Activated CD8-positive, alpha-beta T cell treated with anti-CD3 and anti-CD28 coated beads, Interleukin-2, amount 10 ng/mL, durations not matched to agents 7 days and 5 days (primary cell): Measurements from ENCODE around the gene MMP2. TPM values are rescaled to one million over a fixed set of nuclear protein-coding genes. Genes with fewer than 3 reads are reported as not detected.

ENCODE experiments used
- ATAC-seq: fragments of 150-1000 bp; cut with Tn5 transposase; one replicate; pipeline ENCODE4 v1.10.0; 2021; ENCODE audit warnings: moderate library complexity
- CTCF ChIA-PET: fragments of 350-600 bp; sonication (Branson Sonifier 250); formaldehyde crosslinking; loops from one replicate; lab custom pipeline; 2021; ENCODE audit warnings: antibody characterized with exemption; lab: Charles Lee
- POLR2A ChIA-PET: fragments of 350-600 bp; sonication (Branson Sonifier 250); formaldehyde crosslinking; loops from one replicate; lab custom pipeline; 2021; ENCODE audit warnings: antibody characterized with exemption; lab: Charles Lee
- DNase-seq: peaks from one replicate; pipeline ENCODE4 v3.0.0-alpha.2; 2020
- H3K27ac Mint-ChIP-seq: one replicate; pipeline ENCODE4 v1.8.0; 2021; ENCODE audit warnings: mild to moderate bottlenecking, mixed read lengths
- H3K27me3 Mint-ChIP-seq: one replicate; pipeline ENCODE4 v1.8.0; 2021; ENCODE audit warnings: low read depth, mixed read lengths
- H3K36me3 Mint-ChIP-seq: one replicate; pipeline ENCODE4 v1.8.0; 2021; ENCODE audit warnings: low read depth, mixed read lengths
- H3K4me1 Mint-ChIP-seq: one replicate; pipeline ENCODE4 v1.8.0; 2021; ENCODE audit warnings: low read depth, mixed read lengths
- H3K4me3 Mint-ChIP-seq: one replicate; pipeline ENCODE4 v1.8.0; 2021; ENCODE audit warnings: mild to moderate bottlenecking, mixed read lengths
- H3K9me3 Mint-ChIP-seq: one replicate; pipeline ENCODE4 v1.8.0; 2022; ENCODE audit warnings: mixed read lengths; ENCODE audit not compliant: insufficient read depth
- total RNA-seq, 2 experiments: library from RNA; stranded (reverse); gene quantifications; one replicate each; pipeline ENCODE4 v1.2.3, GENCODE V29; 2021

Gene MMP2
- total RNA-seq, 2 experiments from 2014 or later: not detected

DNA sequence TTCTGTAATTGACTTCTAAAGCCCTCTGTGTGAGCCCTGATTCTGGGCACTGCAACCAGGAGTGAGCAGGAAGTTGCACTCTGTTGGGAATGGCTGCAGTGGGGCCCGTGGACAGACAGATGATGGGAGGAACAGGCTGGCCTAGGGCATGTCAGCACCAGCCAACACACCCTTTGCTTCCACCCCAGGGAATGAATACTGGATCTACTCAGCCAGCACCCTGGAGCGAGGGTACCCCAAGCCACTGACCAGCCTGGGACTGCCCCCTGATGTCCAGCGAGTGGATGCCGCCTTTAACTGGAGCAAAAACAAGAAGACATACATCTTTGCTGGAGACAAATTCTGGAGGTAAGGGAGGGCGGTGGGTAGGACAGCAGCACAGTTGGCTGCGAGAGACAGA lies 19.1 kb downstream of the MMP2 start:
- no peak for ATAC-seq

GRCh38 chr16:55499281-55499680 lies 20.3 kb downstream of the MMP2 start:
- peaks cover 2% of the 10 kb centered on the region for H3K27me3 Mint-ChIP-seq
- no peak for DNase-seq
- CTCF ChIA-PET: interaction anchor here (1.0 kb wide), 1 partner anchor 34 kb away, joined by 3 read pairs; no protein-coding TSS in a partner anchor
- no peaks in the 10 kb centered on the region for H3K9me3 Mint-ChIP-seq
- H3K4me1 Mint-ChIP-seq: peaks cover 23% of the 10 kb centered on the region
- no peaks in the 10 kb centered on the region for H3K36me3 Mint-ChIP-seq
- POLR2A ChIA-PET: interaction anchor here (0.7 kb wide), 1 partner anchor 1506 kb away, joined by 3 read pairs; no protein-coding TSS in a partner anchor
- no peak overlapping the region for H3K27ac Mint-ChIP-seq
- H3K4me3 Mint-ChIP-seq: no peak overlapping the region
- no peak for ATAC-seq

More for the DNA sequence above, 19.1 kb downstream of the MMP2 start:
- DNase-seq: no peak
- no peak overlapping the region for H3K27ac Mint-ChIP-seq
- ChIA-PET CTCF (no interaction called here), POLR2A (no interaction called here)
- no peaks in the 10 kb centered on the region for H3K36me3 Mint-ChIP-seq
- peaks cover 2% of the 10 kb centered on the region for H3K27me3 Mint-ChIP-seq
- no peak overlapping the region for H3K4me3 Mint-ChIP-seq
- H3K9me3 Mint-ChIP-seq: no peaks in the 10 kb centered on the region
- H3K4me1 Mint-ChIP-seq: peaks cover 23% of the 10 kb centered on the region

DNA sequence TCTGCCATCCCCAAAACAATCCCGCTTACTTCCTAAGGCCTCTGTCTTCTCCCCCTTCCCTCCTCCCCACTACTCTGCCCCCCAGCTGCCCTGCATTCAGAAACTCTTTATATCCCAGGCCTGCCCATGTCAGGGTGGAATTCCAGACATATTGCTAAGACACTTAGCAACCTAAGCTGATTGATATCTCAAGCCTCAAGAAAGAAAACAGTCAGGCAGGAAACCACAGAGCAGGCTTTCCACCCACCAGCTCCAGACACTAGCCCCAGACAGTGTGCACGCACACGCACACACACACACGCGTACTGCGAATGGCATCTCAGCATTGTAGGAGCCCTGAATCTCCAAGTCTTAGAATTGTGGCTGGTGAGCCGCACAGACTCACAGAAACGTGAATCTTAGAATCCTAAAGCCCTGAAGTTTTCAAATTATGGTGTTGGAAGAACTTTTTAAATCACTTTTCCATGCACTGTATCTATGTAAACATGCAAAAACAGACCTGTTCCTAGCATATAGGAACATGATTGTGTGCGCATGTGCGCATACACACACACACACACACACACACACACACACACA lies 21.0 kb downstream of the MMP2 start:
- ChIA-PET POLR2A (no interaction called here), CTCF (interaction anchor here (1.0 kb wide), 1 partner anchor 35 kb away, joined by 3 read pairs; no protein-coding TSS in a partner anchor)
- H3K4me1 Mint-ChIP-seq: peaks cover 23% of the 10 kb centered on the region

GRCh38 chr16:55500530-55501011 lies 21.6 kb downstream of the MMP2 start:
- no peaks in the 10 kb centered on the region for H3K36me3 Mint-ChIP-seq
- CTCF ChIA-PET: interaction anchor here (1.0 kb wide), 1 partner anchor 36 kb away, joined by 3 read pairs; no protein-coding TSS in a partner anchor
- H3K4me3 Mint-ChIP-seq: no peak overlapping the region
- ATAC-seq: no peak
- no peaks in the 10 kb centered on the region for H3K9me3 Mint-ChIP-seq
- POLR2A ChIA-PET: no interaction called here
- no peak for DNase-seq
- peaks cover 23% of the 10 kb centered on the region for H3K4me1 Mint-ChIP-seq
- H3K27ac Mint-ChIP-seq: no peak overlapping the region
- H3K27me3 Mint-ChIP-seq: peaks cover 2% of the 10 kb centered on the region

More for the DNA sequence above, 21.0 kb downstream of the MMP2 start:
- ATAC-seq (peak; percentile 70), DNase-seq (peak; percentile 31)
- H3K36me3 Mint-ChIP-seq: no peaks in the 10 kb centered on the region
- no peak overlapping the region for H3K27ac Mint-ChIP-seq
- peaks cover 2% of the 10 kb centered on the region for H3K27me3 Mint-ChIP-seq
- no peaks in the 10 kb centered on the region for H3K9me3 Mint-ChIP-seq
- no peak overlapping the region for H3K4me3 Mint-ChIP-seq

- no peaks in the 10 kb centered on the region for H3K36me3 Mint-ChIP-seq
- H3K4me1 Mint-ChIP-seq: peaks cover 22% of the 10 kb centered on the region
- DNase-seq: no peak
- H3K9me3 Mint-ChIP-seq: no peaks in the 10 kb centered on the region
- ChIA-PET POLR2A (no interaction called here), CTCF (interaction anchor here (0.9 to 1.2 kb wide), 2 partner anchors 37 kb away, joined by 3 read pairs; no protein-coding TSS in a partner anchor)
- ATAC-seq: no peak
- no peak overlapping the region for H3K27ac Mint-ChIP-seq
- H3K27me3 Mint-ChIP-seq: peaks cover 2% of the 10 kb centered on the region
- no peak overlapping the region for H3K4me3 Mint-ChIP-seq
These were observed 22.7 kb downstream of the MMP2 start for GRCh38 chr16:55501549-55502322.

GRCh38 chr16:55502801-55503366 lies 23.9 kb downstream of the MMP2 start:
- Mint-ChIP-seq H3K27me3 (no peaks in the 10 kb centered on the region), H3K9me3 (no peaks in the 10 kb centered on the region), H3K4me1 (peaks cover 18% of the 10 kb centered on the region), H3K27ac (no peak overlapping the region), H3K4me3 (no peak overlapping the region), H3K36me3 (no peaks in the 10 kb centered on the region)
- ChIA-PET CTCF (no interaction called here), POLR2A (no interaction called here)
- DNase-seq: no peak
- ATAC-seq: no peak

DNA sequence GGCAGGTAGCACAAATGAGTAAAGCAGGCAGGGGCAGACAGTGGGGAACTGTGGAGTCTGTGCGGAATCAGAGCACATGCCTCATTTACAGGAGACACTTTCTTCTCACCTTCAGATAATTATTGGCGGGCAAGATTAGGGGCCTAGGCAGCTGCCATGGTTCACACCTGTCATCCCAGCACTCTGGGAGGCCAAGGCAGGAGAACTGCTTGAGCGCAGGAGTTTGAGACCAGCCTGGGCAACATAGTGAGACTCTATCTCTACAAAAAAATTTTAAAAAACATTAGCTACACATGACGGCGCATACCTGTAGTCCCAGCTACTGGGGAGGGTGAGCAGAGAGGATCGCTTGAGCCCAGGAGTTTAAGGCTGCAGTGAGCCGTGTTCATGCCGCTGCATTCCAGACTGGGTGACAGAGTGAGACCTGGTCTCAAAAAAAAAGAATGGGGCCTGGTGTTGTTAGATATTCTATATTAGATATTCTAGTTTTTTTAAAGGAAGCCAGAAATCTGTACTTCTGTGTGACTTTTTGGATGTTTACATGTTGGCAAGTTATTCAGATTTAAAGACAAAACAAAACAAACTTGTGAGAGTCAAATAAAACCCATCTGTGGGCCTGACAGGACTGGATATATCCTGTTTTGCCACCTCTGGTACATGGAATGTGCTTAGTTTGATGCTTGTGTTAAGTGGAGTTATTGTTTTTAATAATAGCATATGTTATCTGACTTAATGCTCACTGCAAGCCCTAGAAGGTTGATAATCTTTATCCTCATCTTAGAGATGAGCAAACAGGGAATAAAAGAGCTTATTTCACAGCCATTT lies 24.9 kb downstream of the MMP2 start:
- H3K9me3 Mint-ChIP-seq: no peaks in the 10 kb centered on the region
- no peak overlapping the region for H3K4me3 Mint-ChIP-seq
- ATAC-seq: no peak
- ChIA-PET POLR2A (no interaction called here), CTCF (interaction anchor here (0.7 kb wide), 1 partner anchor 216 kb away, joined by 4 read pairs; no protein-coding TSS in a partner anchor)
- peaks cover 5% of the 10 kb centered on the region for H3K27me3 Mint-ChIP-seq
- H3K36me3 Mint-ChIP-seq: no peaks in the 10 kb centered on the region
- peaks cover 21% of the 10 kb centered on the region for H3K4me1 Mint-ChIP-seq
- H3K27ac Mint-ChIP-seq: no peak overlapping the region
- no peak for DNase-seq

GRCh38 chr16:55505333-55506015 lies 26.5 kb downstream of the MMP2 start:
- CTCF ChIA-PET: no interaction called here

DNA sequence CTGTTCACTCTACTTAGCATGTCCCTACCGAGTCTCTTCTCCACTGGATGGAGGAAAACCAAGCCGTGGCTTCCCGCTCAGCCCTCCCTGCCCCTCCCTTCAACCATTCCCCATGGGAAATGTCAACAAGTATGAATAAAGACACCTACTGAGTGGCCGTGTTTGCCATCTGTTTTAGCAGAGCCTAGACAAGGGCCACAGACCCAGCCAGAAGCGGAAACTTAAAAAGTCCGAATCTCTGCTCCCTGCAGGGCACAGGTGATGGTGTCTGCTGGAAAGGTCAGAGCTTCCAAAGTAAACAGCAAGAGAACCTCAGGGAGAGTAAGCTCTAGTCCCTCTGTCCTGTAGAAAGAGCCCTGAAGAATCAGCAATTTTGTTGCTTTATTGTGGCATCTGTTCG lies 27.1 kb downstream of the MMP2 start:
- Mint-ChIP-seq H3K36me3 (no peaks in the 10 kb centered on the region), H3K4me1 (peaks cover 7% of the 10 kb centered on the region), H3K27me3 (peaks cover 18% of the 10 kb centered on the region), H3K27ac (no peak overlapping the region), H3K9me3 (no peaks in the 10 kb centered on the region), H3K4me3 (no peak overlapping the region)
- ChIA-PET CTCF (no interaction called here), POLR2A (no interaction called here)
- no peak for DNase-seq
- no peak for ATAC-seq

More at GRCh38 chr16:55505333-55506015, 26.5 kb downstream of the MMP2 start:
- Mint-ChIP-seq H3K9me3 (no peaks in the 10 kb centered on the region), H3K36me3 (no peaks in the 10 kb centered on the region), H3K4me1 (peaks cover 11% of the 10 kb centered on the region), H3K27me3 (peaks cover 17% of the 10 kb centered on the region), H3K27ac (no peak overlapping the region), H3K4me3 (no peak overlapping the region)
- ATAC-seq: no peak
- no peak for DNase-seq
- POLR2A ChIA-PET: no interaction called here

DNA sequence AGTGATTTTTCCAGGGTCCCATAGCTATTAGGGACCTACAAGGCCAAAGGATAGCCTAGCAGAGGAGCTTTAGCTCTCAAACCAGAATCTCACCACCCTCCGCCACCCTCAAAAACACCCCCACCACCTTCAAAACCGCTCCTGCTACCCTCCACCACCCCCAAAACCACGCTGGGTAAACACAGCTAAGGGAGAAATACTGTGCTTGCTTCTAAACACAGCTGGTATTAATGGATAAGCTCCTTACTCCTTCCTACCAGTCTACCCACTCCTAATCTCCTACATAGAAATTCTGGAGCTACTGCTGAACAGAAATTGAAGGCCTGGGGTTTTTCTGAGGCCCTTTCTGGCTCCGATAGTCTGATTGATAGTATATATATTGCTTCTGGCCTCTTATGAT lies 27.7 kb downstream of the MMP2 start:
- H3K36me3 Mint-ChIP-seq: no peaks in the 10 kb centered on the region
- H3K27me3 Mint-ChIP-seq: peaks cover 19% of the 10 kb centered on the region
- CTCF ChIA-PET: no interaction called here
- H3K9me3 Mint-ChIP-seq: no peaks in the 10 kb centered on the region
- POLR2A ChIA-PET: no interaction called here
- H3K4me1 Mint-ChIP-seq: peaks cover 7% of the 10 kb centered on the region
- DNase-seq (no peak), ATAC-seq (no peak)
- no peak overlapping the region for H3K4me3 Mint-ChIP-seq
- H3K27ac Mint-ChIP-seq: no peak overlapping the region
